Measurements from ENCODE around the gene TSPOAP1.

The TSPOAP1 gene

DNA sequence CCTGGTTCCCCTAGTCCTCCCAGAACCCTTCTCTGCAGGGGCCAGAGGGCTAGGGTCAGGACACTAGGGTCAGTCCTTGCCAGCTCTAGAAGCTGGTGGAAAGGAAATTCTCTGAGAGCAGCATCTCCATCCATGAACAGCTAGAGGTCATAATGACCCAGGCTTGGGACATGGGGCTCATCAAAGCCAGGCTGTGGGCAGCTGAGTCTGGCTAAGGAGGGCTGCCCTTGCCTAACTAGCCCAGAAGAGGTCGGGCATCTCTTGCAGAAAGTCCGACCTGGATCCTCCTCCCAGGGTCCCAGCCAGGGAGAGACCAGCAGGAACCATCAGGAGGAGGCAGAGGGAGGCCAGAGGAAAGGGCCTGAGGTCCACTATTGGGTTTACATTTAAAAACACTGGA is 52.2 kb downstream of the TSPOAP1 start:
- no peak for DNase-seq

DNA sequence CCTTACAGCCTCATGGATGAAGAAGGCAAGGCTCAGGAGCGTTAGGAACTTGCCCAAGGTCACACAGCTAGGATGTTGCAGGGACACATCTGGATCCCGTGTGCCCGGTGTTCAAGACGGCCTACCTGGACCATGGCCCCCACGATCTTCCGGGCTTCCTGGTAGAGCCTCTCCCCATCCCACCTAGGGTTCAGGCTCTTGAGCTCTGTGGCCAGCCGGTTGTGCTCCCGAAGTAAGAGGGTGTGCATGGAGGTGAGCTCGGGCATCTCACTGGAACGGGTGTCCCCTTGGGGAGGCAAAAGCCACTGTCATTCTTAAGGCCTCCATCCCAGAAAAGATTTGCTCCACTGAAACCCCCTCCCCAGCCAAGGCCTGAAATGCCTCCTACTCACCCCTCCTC is 53.2 kb downstream of the TSPOAP1 start:
- DNase-seq, result no peak

DNA sequence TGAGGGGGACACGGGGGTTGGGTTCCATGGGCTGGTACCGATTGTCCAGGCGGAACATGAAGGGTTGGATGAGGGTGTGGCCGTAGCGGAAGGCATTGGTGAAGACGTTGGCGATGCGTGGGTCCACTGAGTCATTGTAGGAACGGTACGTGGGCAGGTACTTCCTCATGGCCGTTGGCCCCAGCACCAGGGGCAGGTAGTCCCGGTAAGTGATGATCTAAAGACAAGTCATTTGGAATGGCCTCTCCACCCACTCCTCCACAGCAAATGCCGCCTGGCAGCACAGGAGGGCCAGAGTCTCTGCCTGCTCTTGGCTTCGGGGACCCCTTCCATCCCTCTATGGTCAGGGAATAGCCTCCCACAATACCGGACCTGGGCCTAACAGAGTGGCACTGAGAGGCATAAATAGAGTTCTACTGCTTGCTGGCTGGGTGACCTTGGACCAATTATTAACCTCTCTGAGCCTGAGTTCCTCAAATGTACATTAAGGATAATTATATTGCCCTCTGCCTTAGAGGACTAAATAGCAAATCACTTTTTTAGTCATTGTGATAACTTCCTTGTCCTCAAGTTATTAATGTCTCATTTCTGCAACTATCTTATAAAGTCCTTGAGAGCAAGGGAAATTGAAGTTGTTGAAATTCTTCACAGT is 55.0 kb downstream of the TSPOAP1 start:
- DNase-seq, result no peak

DNA sequence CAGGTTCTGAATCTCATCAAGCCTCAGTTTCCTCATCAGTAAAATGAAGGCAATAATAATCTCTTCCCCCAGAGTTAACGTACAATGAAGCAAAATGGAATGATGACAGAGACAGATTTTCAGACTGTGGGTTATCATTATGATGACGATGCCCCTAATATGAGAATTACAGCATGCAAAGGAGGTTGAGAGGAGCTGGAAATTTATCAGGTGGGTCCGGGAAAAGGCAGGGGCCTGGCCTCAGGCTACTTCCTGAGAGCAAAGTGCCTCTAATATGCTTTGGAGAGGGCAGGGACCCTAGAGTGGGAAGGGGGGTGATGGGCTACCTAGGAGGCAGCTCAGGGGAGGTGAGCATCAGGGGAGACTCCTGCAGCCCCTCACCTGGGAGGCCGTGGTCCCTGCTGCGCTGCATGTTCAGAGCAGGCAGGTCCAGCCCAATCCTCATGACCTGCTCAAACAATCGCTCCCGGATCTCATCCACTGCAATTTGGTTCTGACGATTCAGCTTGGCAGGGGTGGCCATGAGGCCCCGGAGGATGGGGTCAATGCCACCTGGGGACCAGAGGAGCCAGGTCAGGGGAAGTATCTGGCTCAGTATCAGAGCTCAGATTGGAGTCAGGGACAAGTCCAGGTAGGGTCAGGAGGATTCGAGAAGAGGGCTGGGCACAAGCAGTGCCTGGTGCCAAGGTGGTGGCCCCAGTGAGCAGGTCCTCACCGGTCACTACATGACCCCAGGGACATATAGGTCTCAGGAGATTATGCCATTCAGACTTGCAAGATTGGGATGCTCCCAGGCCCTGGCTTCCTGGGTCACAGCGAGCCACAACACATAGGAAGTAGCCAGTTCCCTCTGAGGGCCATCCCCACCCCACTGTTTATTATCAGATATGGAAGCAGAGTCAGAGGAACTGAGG is 56.0 kb downstream of the TSPOAP1 start:
- DNase-seq, result no peak

DNA sequence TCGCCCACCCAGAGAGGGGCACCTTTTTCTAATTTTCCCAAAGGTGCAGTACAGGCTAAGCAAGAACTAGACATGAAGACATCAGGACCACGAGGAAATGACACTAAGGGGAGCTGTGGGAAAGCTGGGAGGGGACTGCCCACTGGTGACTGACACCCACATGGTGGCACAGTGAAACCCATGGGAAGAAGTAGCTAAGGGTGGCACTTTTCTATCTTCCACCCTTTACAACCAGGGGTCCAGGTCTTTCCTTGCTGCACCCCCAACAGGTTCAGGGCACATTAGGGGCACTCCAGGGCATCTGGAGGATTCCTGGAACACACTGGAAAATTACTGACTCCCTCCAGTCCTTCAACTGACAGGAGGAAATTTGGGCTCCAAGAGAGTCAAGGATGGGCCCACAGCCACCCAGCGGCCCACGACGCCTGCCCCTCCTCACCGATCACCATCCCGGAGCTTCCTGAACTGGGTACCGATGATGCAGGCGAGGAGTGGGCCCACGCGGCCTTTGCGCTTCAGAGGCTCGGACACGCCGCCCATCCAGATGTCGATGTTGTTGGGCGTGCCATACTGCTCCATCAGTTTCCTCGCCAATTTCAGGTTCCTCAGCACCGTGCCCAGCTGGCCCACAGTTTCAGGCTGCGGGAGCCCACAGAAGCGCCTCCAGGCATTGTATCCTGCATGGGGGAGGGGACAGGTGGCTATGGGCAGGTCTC is 57.2 kb downstream of the TSPOAP1 start:
- no peak for DNase-seq

DNA sequence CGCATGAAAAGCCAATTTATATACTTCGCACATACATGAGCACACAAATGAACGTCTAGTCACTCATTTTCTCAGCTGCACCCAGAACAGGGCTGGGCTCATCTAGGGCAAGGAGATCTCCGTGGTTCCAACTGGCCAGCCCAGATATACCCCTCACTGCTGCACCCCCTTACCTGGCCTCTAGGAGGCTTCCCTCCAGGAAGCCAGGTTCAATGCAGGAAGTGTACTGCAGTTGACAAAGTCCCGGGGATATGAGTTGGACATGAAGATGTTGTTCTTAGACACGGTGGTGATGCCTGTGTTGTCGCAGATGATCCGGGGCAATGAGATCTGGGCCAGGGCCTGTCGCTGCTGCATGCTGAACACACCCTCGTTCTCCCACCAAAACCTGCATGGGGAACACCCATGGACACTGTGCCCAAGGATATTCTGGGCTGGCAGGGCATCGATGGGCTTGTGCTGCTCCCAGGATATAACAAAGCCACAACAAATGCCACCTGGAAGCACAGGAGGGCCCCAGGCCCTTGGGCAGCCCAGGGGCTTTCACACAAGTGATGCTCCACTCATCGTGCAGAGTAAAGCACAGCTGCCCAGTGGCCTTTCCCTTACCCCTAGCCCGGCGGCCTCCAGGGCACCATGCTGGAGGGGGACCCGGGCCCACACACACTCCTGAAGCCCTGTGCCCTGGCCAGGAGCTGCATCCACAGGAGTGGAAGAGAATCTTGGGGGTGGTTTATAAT is 57.9 kb downstream of the TSPOAP1 start:
- DNase-seq, result no peak

DNA sequence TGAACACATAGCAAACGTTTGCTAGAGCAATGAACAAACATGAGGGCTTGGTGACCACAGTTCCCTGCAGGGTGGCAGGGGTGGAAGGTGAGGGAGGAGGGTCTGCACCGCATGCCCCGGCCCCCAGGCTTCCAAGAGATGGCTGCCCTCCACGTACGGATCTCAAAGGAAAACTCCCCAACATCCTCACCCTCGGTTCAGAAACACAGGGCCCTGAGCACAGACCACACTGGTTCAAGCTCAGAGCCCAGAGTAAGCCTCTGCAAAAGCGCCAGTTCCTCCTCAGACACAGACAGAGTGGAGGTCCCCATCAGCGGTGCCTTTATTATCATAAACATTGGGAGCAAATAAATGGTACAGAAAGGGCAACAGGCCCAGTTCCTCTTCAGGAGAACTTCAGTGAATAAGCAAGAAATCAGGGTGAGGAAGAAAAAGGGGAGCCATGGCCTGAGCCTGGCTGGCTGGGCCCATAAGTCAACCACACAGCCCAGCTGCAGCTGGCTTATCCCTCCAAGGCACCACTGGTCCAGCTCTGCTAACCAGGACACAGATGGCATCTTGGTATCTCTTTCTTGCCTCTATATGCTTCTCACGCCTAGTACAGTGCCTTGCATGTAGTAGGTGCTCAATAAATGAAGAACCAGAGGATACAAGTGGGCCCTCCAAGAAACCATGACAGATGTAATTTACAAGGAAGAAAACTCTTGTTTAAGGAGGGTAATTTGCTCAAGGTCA is 58.9 kb downstream of the TSPOAP1 start:
- no peak for DNase-seq

DNA sequence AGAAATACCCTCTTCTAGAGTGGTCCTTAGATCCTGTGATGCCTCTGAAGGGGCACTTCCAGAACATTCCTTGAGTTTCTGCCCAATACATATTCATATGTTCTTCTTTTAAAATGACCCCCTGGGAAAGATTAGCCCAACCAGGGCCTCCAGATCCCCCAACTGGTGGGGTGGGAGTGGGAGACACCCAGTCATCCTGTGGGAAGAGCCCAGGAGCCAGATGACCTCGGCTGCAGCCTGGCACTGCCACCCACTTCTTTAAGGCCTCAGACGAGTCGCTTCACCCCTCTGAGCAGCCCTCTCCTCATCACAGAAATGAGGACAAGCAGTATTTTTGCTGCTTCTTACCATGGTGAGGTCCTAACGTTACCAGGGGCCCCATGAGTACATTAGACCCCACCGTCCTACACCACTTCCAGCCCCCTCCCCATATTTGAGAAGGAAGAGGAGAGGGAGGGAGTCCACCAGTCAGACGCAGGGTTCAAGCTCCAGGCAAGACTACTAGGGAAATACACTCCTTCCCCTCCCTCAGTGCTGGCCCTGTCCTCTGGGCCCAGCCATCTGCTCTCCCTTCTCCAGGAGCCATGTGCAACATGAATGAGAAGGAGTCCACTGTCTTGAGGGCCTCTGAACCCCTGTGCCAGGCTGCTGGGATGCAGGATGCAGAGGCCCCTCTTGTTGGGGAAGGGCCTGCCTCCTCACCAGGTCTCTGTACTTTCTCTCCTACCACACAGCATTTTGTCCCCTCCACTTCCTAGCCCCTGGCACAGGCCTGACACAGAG is 59.6 kb downstream of the TSPOAP1 start:
- no peak for DNase-seq

DNA sequence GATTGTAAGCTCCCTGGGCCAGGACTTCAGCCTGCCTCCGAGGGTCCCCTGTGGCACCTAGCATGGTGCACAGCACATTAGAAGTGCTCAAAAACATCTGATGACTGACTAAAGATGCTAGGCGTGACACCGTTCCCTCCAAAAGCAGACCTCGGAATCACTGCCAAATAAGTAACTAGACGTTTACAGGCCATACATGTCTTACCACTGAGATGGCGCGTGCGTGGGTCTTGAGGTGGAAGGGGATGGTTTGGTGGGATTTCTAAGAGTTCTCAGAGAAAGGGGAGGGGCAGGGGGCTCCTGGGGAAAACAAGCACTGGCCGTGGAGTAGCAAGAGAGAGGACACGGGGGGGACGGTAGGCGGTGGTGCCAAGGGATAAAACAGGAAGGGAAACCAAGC is 60.3 kb downstream of the TSPOAP1 start:
- DNase-seq, result no peak

DNA sequence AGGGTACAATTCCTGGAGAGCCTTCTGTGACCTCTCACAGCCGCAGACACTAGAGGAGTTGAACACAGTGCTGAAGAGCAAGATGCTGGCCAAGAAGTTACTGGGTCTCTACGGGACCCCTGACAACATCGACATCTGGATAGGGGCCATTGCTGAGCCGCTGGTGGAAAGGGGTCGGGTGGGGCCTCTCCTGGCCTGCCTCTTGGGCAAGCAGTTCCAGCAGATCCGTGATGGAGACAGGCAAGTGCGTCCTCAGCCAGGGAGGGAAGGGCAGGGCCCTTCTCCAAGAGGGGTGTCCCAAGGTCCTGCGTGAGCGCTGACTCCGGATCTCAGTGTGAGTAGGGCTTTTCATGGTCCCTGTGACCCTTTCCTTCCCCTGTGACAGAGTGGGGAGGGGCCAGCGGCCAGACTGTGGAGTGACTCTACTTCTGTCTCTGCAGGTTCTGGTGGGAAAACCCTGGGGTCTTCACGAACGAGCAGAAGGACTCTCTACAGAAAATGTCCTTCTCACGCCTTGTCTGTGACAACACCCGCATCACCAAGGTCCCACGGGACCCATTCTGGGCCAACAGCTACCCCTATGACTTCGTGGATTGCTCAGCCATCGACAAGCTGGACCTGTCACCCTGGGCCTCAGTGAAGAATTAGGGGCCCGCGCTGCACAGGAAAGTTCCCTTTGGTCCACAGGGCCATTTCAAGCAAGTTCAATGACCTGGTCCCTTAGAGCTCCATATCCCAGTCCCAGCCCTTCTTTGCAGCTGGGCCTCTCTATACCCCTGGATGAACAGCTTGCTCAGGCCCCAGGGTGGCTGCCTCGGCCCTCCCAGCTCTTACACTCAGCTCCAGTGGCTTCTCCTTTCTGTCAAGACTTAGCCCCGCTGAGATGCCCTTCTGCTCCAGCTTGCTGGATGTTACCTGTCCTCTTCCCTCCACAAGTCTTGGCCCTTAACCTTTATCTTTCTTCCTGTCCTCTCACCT is 61.0 kb downstream of the TSPOAP1 start:
- no peak for DNase-seq

DNA sequence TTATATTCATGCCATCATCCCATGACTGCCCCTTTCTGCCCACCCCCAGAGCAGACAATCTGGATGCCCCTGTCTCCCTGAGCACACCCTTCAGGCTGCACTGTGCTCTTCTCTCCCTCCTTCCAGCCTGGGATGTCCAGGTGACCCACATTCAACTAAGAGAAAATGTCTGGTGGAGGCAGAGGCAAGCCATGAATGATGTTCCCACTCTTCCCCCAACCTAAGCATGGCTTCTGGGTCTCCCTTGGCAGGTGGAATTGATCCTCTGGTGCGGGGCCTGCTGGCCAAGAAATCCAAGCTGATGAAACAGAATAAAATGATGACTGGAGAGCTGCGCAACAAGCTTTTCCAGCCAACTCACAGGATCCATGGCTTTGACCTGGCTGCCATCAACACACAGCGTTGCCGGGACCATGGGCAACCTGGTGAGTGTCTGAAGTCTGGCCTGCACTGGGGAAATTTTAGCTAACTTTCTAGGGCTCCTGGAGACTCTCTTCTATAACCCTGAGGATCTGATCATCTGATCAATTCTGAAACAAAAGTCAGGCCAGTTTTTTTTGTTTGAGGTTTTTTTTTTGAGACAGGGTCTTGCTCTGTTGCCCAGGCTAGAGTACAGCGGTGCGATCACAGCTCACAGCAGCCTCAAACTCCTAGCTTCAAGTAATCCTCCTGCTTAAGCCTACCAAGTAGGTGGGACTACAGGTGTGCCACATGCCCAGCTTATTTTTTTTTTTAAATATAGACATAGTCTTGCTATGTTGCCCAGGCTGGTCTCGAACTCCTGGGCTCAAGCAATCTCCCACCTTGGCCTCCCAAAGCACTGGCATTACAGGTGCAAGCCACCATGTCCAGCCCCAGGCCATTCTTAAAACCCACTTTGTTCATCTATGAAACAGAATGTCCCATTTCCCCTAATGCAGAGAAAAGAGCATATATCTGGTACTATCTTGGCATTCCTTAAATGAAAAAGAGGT is 62.4 kb downstream of the TSPOAP1 start:
- DNase-seq, result no peak

DNA sequence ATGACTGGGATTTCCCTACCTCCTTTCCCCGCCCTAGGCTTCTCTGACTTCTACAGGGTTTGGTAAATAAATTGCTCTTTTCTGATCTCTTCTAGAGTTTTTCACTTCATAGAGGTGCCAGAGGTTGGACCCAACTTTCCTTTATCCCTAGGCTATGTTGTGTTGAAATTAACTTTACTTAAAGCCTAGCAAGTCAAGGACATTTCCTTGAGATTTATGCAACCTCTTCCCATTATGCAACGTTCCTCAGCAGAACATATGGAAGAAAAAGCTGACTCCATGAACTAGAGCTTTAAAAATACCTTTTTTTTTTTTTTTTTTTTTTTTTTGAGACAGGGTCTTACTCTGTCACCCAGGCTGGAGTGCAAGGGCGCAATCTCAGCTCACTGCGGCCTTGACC is 63.3 kb downstream of the TSPOAP1 start:
- no peak for DNase-seq

DNA sequence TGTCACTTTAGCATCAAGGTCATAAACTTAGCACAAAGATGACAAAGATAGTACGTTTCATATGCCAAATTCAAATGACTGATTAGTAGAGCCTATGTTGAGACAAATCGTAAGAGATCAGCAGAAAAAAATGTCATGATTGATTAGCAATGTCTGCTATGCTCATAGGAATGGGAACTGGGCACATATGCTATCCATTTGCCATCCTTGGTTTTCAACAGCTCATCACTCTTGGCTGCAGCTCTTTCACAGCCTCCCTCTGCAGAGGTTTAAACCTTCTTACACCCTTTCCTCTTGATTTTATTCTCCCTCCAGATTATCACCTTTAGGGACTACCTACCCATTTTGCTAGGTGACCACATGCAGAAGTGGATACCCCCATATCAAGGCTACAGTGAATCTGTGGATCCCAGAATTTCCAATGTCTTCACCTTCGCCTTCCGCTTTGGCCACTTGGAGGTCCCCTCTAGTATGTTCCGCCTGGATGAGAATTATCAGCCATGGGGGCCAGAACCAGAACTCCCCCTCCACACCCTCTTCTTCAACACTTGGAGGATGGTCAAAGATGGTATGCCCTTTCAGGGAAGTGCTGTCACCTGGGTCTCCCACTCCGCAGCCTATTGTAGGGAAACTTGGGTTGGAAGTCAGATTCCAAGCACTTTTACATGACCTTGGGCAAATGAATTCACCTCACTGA is 64.0 kb downstream of the TSPOAP1 start:
- DNase-seq, result no peak

DNA sequence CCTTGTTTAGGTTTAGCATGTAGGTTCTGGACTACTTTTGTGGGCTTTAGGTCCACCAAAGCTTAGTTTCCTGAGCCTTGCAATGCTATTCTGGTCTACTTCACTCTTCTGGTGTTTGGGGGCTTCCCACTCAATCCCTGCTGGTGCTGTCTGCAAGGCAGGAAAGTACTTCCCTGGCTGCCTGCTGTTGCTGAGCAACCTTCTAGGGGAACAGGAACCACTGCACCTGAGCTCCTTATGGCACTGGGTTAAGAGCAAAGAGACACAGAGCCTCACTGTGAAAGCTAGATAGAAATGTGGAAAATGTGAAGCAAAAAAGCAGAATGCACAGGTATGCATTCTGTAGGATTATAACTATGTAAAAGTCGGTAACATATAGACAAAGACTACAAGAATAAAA is 64.8 kb downstream of the TSPOAP1 start:
- DNase-seq, result no peak

DNA sequence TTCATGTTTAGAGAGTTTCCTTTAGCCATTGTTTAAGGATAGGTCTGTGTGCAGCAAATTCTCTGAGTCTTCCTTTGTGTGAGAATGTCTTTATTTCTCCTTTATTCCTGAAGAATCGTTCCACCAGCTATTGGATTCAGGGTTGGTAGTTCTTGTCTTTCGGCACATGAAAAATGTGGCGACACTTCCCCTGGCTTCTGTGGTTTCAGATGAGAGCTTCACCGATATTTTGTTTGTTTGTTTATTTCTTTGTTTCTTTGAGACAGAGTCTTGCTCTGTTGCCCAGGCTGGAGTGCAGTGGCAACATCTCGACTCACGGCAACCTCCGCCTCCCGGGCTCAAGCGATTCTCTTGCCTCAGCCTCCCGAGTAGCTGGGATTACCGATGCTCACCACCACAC is 66.4 kb downstream of the TSPOAP1 start:
- DNase-seq, result no peak

DNA sequence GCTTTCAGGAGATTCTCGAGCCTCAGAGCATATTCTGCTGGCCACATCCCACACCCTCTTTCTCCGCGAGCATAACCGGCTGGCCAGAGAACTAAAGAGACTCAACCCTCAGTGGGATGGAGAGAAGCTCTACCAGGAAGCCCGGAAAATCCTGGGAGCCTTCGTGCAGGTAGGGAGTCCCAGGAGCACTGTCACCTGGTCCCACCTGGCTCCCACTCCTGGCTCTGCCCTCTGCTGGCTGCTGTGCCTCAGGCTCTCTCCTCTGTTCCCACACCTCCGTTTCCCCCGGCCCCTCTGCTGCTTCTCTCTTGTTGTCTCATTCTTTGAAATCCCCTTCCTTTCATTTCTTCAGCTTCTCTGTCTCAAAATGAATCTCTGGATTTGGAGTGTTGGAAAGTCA is 73.8 kb downstream of the TSPOAP1 start:
- DNase-seq, result no peak

DNA sequence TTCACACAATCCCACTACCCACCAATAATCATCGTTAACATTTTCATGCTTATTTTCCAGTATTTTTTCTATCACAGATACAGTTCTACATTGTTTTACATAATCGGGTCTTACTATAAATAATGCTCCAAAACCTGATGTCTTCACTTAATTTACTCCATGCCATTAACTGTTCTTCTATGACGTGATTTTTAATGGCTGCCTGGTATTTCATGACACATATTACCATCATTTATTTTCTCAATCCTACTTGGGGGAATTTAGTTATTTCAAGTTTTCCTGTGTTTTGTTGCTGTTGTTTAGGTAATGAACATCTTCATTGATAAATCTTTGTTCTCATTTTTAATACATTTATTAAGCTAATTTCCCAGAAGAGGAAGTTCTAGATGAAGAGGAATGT is 75.5 kb downstream of the TSPOAP1 start:
- DNase-seq, result no peak

DNA sequence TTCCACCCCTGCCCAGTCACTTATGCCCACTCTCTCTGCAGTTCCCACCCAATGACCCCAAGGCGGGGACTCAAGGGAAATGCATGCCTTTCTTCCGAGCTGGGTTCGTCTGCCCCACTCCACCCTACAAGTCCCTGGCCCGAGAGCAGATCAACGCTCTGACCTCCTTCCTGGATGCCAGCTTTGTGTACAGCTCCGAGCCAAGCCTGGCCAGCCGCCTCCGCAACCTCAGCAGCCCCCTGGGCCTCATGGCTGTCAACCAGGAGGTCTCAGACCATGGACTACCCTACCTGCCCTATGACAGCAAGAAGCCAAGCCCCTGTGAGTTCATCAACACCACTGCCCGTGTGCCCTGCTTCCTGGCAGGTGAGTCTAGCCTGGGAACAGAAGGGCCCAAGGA is 76.5 kb downstream of the TSPOAP1 start:
- no peak for DNase-seq
